Measurements from ENCODE around the gene OR2L13. TPM values are rescaled to one million over a fixed set of nuclear protein-coding genes. Genes with fewer than 3 reads are reported as not detected.
"Not testable (repeated sequence)": the region's sequence is repeated elsewhere in the genome, so short reads cannot be mapped to it uniquely, and the experiment has no call there.

OR2L13 gene
- total RNA-seq (0.05 TPM), polyA plus RNA-seq (0.05 TPM)
- long read RNA-seq, donor 1 = 0 reads
- long read RNA-seq, donor 2 = 0 reads
- long read RNA-seq, donor 3 = 0 reads
- long read RNA-seq, donor 4 = 0 reads
- long read RNA-seq, donor 5 = 0 reads
- long read RNA-seq, donor 6 = 0 reads
- long read RNA-seq, donor 7 = 0 reads
- long read RNA-seq, donor 8 = 0 reads
- long read RNA-seq, donor 9 = 0 reads
- long read RNA-seq, donor 10 = 0 reads

- Histone ChIP-seq H3K27ac (ENCODE audit: low read depth in 1 of 2, low read length in 1 of 2) (no peak within 1 kb of the TSS), H3K27me3 (ENCODE audit: control insufficient read depth in 2 of 2, insufficient read depth in 1 of 2, low read length in 1 of 2) (no peaks in the 10 kb centered on the region), H3K4me1 (ENCODE audit: control insufficient read depth in 2 of 2, insufficient read depth in 2 of 2, low read length in 2 of 2) (no peaks in the 10 kb centered on the region), H3K4me3 (ENCODE audit: low read length in 2 of 2) (no peak within 1 kb of the TSS), H3K36me3 (ENCODE audit: control insufficient read depth in 2 of 2, insufficient read depth in 2 of 2, low read length in 1 of 2) (no peaks in the 10 kb centered on the region), H3K9me3 (ENCODE audit: control insufficient read depth in 2 of 2, insufficient read depth in 1 of 2, low read length in 1 of 2) (peaks cover 0 to 5% of the 10 kb centered on the region in 2 donors)
- DNase-seq (ENCODE audit: low read depth in 6 of 9, low spot score in 9 of 9) = no peak
- WGBS = 82% methylated on average over 1 of the region's 1 CpG
Observed at GRCh38 chr1:248094884-248095283, at the start of gene OR2L13. OR2L13 (plus strand) TSS chr1:248095184; CDS start chr1:248099376, 4,192 bp downstream.

GRCh38 chr1:248045209-248045608 is 49.8 kb upstream of the OR2L13 start:
- no peak for DNase-seq (ENCODE audit: low read depth in 6 of 9, low spot score in 9 of 9)
- no peaks in the 10 kb centered on the region for H3K4me1 ChIP-seq (ENCODE audit: control insufficient read depth in 2 of 2, insufficient read depth in 2 of 2, low read length in 2 of 2)
- H3K27ac ChIP-seq (ENCODE audit: low read depth in 1 of 2, low read length in 1 of 2) = no peak overlapping the region
- H3K9me3 ChIP-seq (ENCODE audit: control insufficient read depth in 2 of 2, insufficient read depth in 1 of 2, low read length in 1 of 2) = peaks cover 0 to 5% of the 10 kb centered on the region in 2 donors
- no peaks in the 10 kb centered on the region for H3K27me3 ChIP-seq (ENCODE audit: control insufficient read depth in 2 of 2, insufficient read depth in 1 of 2, low read length in 1 of 2)
- H3K4me3 ChIP-seq (ENCODE audit: low read length in 2 of 2) = no peak overlapping the region
- no peaks in the 10 kb centered on the region for H3K36me3 ChIP-seq (ENCODE audit: control insufficient read depth in 2 of 2, insufficient read depth in 2 of 2, low read length in 1 of 2)
- 62% methylated on average over 5 of the region's 5 CpGs for WGBS

GRCh38 chr1:248046536-248046935 is 48.4 kb upstream of the OR2L13 start, which contains the start of gene OR2L3:
OR2L3 (plus strand) TSS chr1:248046836; CDS start chr1:248060682, 13,846 bp downstream.
- Histone ChIP-seq H3K4me1 (ENCODE audit: control insufficient read depth in 2 of 2, insufficient read depth in 2 of 2, low read length in 2 of 2) (no peaks in the 10 kb centered on the region), H3K9me3 (ENCODE audit: control insufficient read depth in 2 of 2, insufficient read depth in 1 of 2, low read length in 1 of 2) (peaks cover 0 to 5% of the 10 kb centered on the region in 2 donors), H3K27ac (ENCODE audit: low read depth in 1 of 2, low read length in 1 of 2) (no peak within 1 kb of the TSS), H3K27me3 (ENCODE audit: control insufficient read depth in 2 of 2, insufficient read depth in 1 of 2, low read length in 1 of 2) (no peaks in the 10 kb centered on the region), H3K4me3 (ENCODE audit: low read length in 2 of 2) (no peak within 1 kb of the TSS), H3K36me3 (ENCODE audit: control insufficient read depth in 2 of 2, insufficient read depth in 2 of 2, low read length in 1 of 2) (no peaks in the 10 kb centered on the region)
- DNase-seq (ENCODE audit: low read depth in 6 of 9, low spot score in 9 of 9) = no peak
- 87% methylated on average over 2 of the region's 2 CpGs for WGBS

- WGBS = 81% methylated on average over 1 of the region's 1 CpG
- no peaks in the 10 kb centered on the region for H3K27me3 ChIP-seq (ENCODE audit: control insufficient read depth in 2 of 2, insufficient read depth in 1 of 2, low read length in 1 of 2)
- no peaks in the 10 kb centered on the region for H3K36me3 ChIP-seq (ENCODE audit: control insufficient read depth in 2 of 2, insufficient read depth in 2 of 2, low read length in 1 of 2)
- H3K27ac ChIP-seq (ENCODE audit: low read depth in 1 of 2, low read length in 1 of 2) = no peak overlapping the region
- no peak overlapping the region for H3K4me3 ChIP-seq (ENCODE audit: low read length in 2 of 2)
- no peaks in the 10 kb centered on the region for H3K4me1 ChIP-seq (ENCODE audit: control insufficient read depth in 2 of 2, insufficient read depth in 2 of 2, low read length in 2 of 2)
- H3K9me3 ChIP-seq (ENCODE audit: control insufficient read depth in 2 of 2, insufficient read depth in 1 of 2, low read length in 1 of 2) = peaks cover 0 to 5% of the 10 kb centered on the region in 2 donors
- no peak for DNase-seq (ENCODE audit: low read depth in 6 of 9, low spot score in 9 of 9)
Observed at GRCh38 chr1:248047008-248047407, 48.0 kb upstream of the OR2L13 start.

GRCh38 chr1:248054671-248055070 is 40.3 kb upstream of the OR2L13 start:
- no peaks in the 10 kb centered on the region for H3K36me3 ChIP-seq (ENCODE audit: control insufficient read depth in 2 of 2, insufficient read depth in 2 of 2, low read length in 1 of 2)
- peaks cover 0 to 2% of the 10 kb centered on the region in 2 donors for H3K9me3 ChIP-seq (ENCODE audit: control insufficient read depth in 2 of 2, insufficient read depth in 1 of 2, low read length in 1 of 2)
- H3K27ac ChIP-seq (ENCODE audit: low read depth in 1 of 2, low read length in 1 of 2) = no peak overlapping the region
- DNase-seq (ENCODE audit: low read depth in 6 of 9, low spot score in 9 of 9) = no peak
- H3K4me3 ChIP-seq (ENCODE audit: low read length in 2 of 2) = no peak overlapping the region
- H3K27me3 ChIP-seq (ENCODE audit: control insufficient read depth in 2 of 2, insufficient read depth in 1 of 2, low read length in 1 of 2) = no peaks in the 10 kb centered on the region
- no peaks in the 10 kb centered on the region for H3K4me1 ChIP-seq (ENCODE audit: control insufficient read depth in 2 of 2, insufficient read depth in 2 of 2, low read length in 2 of 2)

- H3K9me3 ChIP-seq (ENCODE audit: control insufficient read depth in 2 of 2, insufficient read depth in 1 of 2, low read length in 1 of 2) = peaks cover 0 to 2% of the 10 kb centered on the region in 2 donors
- H3K27me3 ChIP-seq (ENCODE audit: control insufficient read depth in 2 of 2, insufficient read depth in 1 of 2, low read length in 1 of 2) = no peaks in the 10 kb centered on the region
- no peaks in the 10 kb centered on the region for H3K36me3 ChIP-seq (ENCODE audit: control insufficient read depth in 2 of 2, insufficient read depth in 2 of 2, low read length in 1 of 2)
- no peaks in the 10 kb centered on the region for H3K4me1 ChIP-seq (ENCODE audit: control insufficient read depth in 2 of 2, insufficient read depth in 2 of 2, low read length in 2 of 2)
- WGBS = 92% methylated on average over 2 of the region's 2 CpGs
- no peak for DNase-seq (ENCODE audit: low read depth in 6 of 9, low spot score in 9 of 9)
- H3K27ac ChIP-seq (ENCODE audit: low read depth in 1 of 2, low read length in 1 of 2) = no peak overlapping the region
- no peak overlapping the region for H3K4me3 ChIP-seq (ENCODE audit: low read length in 2 of 2)
Observed at GRCh38 chr1:248055261-248055660, 39.7 kb upstream of the OR2L13 start.

GRCh38 chr1:248065071-248065470 is 29.9 kb upstream of the OR2L13 start:
- Histone ChIP-seq H3K9me3 (ENCODE audit: control insufficient read depth in 2 of 2, insufficient read depth in 1 of 2, low read length in 1 of 2) (no peaks in the 10 kb centered on the region), H3K36me3 (ENCODE audit: control insufficient read depth in 2 of 2, insufficient read depth in 2 of 2, low read length in 1 of 2) (no peaks in the 10 kb centered on the region), H3K4me3 (ENCODE audit: low read length in 2 of 2) (no peak overlapping the region), H3K27me3 (ENCODE audit: control insufficient read depth in 2 of 2, insufficient read depth in 1 of 2, low read length in 1 of 2) (no peaks in the 10 kb centered on the region), H3K27ac (ENCODE audit: low read depth in 1 of 2, low read length in 1 of 2) (no peak overlapping the region), H3K4me1 (ENCODE audit: control insufficient read depth in 2 of 2, insufficient read depth in 2 of 2, low read length in 2 of 2) (no peaks in the 10 kb centered on the region)
- WGBS = 94% methylated on average over 2 of the region's 2 CpGs
- DNase-seq (ENCODE audit: low read depth in 6 of 9, low spot score in 9 of 9) = no peak

- Histone ChIP-seq H3K27ac (ENCODE audit: low read depth in 1 of 2, low read length in 1 of 2) (no peak overlapping the region), H3K4me3 (ENCODE audit: low read length in 2 of 2) (no peak overlapping the region), H3K27me3 (ENCODE audit: control insufficient read depth in 2 of 2, insufficient read depth in 1 of 2, low read length in 1 of 2) (no peaks in the 10 kb centered on the region), H3K9me3 (ENCODE audit: control insufficient read depth in 2 of 2, insufficient read depth in 1 of 2, low read length in 1 of 2) (no peaks in the 10 kb centered on the region), H3K4me1 (ENCODE audit: control insufficient read depth in 2 of 2, insufficient read depth in 2 of 2, low read length in 2 of 2) (no peaks in the 10 kb centered on the region), H3K36me3 (ENCODE audit: control insufficient read depth in 2 of 2, insufficient read depth in 2 of 2, low read length in 1 of 2) (no peaks in the 10 kb centered on the region)
- 94% methylated on average over 3 of the region's 3 CpGs for WGBS
- DNase-seq (ENCODE audit: low read depth in 6 of 9, low spot score in 9 of 9) = no peak
Observed at GRCh38 chr1:248065604-248066003, 29.4 kb upstream of the OR2L13 start.

- not testable (repeated sequence) for DNase-seq (ENCODE audit: low read depth in 6 of 9, low spot score in 9 of 9); H3K4me1 ChIP-seq (ENCODE audit: control insufficient read depth in 2 of 2, insufficient read depth in 2 of 2, low read length in 2 of 2); H3K36me3 ChIP-seq (ENCODE audit: control insufficient read depth in 2 of 2, insufficient read depth in 2 of 2, low read length in 1 of 2); H3K9me3 ChIP-seq (ENCODE audit: control insufficient read depth in 2 of 2, insufficient read depth in 1 of 2, low read length in 1 of 2); H3K4me3 ChIP-seq (ENCODE audit: low read length in 2 of 2); H3K27me3 ChIP-seq (ENCODE audit: control insufficient read depth in 2 of 2, insufficient read depth in 1 of 2, low read length in 1 of 2); H3K27ac ChIP-seq (ENCODE audit: low read depth in 1 of 2, low read length in 1 of 2)
- 88% methylated on average over 12 of the region's 17 CpGs for WGBS
Observed at GRCh38 chr1:248083864-248084263, 11.1 kb upstream of the OR2L13 start.
